Gastrocnemius medialis (tissue), 4 donors: ENCODE measurements around the gene IFFO2. TPM values are rescaled to one million over a fixed set of nuclear protein-coding genes. Genes with fewer than 3 reads are reported as not detected.

Experiments used
- ATAC-seq, 2 donors: fragments of 150-250 bp; one replicate each; pipeline ENCODE4 v1.9.1; 2016
- DNase-seq, 2 donors: peaks; one replicate each; pipeline ENCODE4 v3.0.0-alpha.2; 2019
- H3K27ac ChIP-seq, 4 donors: fragments of 200-600 bp; sonication (generic); 1 replicate in 1 of 4; 2 replicates in 3 of 4; pipeline ENCODE4 v1.5.1; 2016 to 2018; ENCODE audit warnings: mild to moderate bottlenecking in 2 of 4, moderate library complexity in 1 of 4
- H3K27me3 ChIP-seq, 3 donors: fragments of 200-600 bp; sonication (generic) in 2 of 3; 1 replicate in 1 of 3; 2 replicates in 2 of 3; pipeline versions ENCODE4 v1.5.1 to v1.6.0; 2016 to 2019; ENCODE audit warnings: mild to moderate bottlenecking in 1 of 3, moderate library complexity in 1 of 3
- H3K36me3 ChIP-seq, 2 donors: fragments of 200-600 bp; sonication (generic) in 1 of 2; one replicate each; pipeline ENCODE4 v1.5.1; 2017 to 2018
- H3K4me1 ChIP-seq, 2 donors: fragments of 200-600 bp; sonication (generic) in 1 of 2; one replicate each; pipeline ENCODE4 v1.5.1; 2016 to 2017; ENCODE audit warnings: mild to moderate bottlenecking in 2 of 2
- H3K4me3 ChIP-seq, 4 donors: fragments of 200-600 bp; sonication (generic) in 3 of 4; 1 replicate in 1 of 4; 2 replicates in 3 of 4; pipeline ENCODE4 v1.5.1; 2016 to 2019; ENCODE audit warnings: mild to moderate bottlenecking in 2 of 4
- H3K9me3 ChIP-seq, 3 donors: fragments of 200-600 bp; sonication (generic) in 2 of 3; 1 replicate in 1 of 3; 2 replicates in 2 of 3; pipeline ENCODE4 v1.5.1; 2016 to 2019
- POLR2A ChIP-seq, 2 donors: fragments of 450-650 bp; IDR thresholded peaks; one replicate each; pipeline ENCODE4 v1.6.1; 2017; ENCODE audit warnings: antibody characterized with exemption in 2 of 2, mild to moderate bottlenecking in 2 of 2, moderate library complexity in 2 of 2
- in situ Hi-C, 4 donors: fragments of 200-750 bp; cut with MboI; loops; one replicate each; pipeline versions ENCODE4 v1.15.0 to v1.8.0; 2017; ENCODE audit warnings: low sequenced_read_pairs in 4 of 4
- intact Hi-C: fragments of 100-400 bp; cut with DNase I; formaldehyde crosslinking; loops from one replicate; pipeline ENCODE4 v1.15.1; 2023; ENCODE audit warnings: low total_unique reads
- total RNA-seq, 4 donors: library from RNA; depleted of rRNA; stranded (reverse); fragments of >200 nt; gene quantifications; one replicate each; pipeline versions ENCODE4 v1.1.0 to v1.2.3, GENCODE V29; 2016
- TF ChIP-seq, protein P1 (sequence below), 5 experiments: fragments of 450-650 bp in 3 of 5; fragments of 200-600 bp in 2 of 5; sonication (generic) in 2 of 5; IDR thresholded peaks in 4 of 5; conservative IDR thresholded peaks in 1 of 5; 1 replicate in 4 of 5; 2 replicates in 1 of 5; pipeline ENCODE4 v1.5.1; 2016 to 2019; ENCODE audit warnings: antibody characterized with exemption in 5 of 5, mild to moderate bottlenecking in 3 of 5, moderate library complexity in 3 of 5

Gene IFFO2
- total RNA-seq, 4 donors from 2014 or later: 2.1 to 16.3 (median 5.7) TPM

DNA sequence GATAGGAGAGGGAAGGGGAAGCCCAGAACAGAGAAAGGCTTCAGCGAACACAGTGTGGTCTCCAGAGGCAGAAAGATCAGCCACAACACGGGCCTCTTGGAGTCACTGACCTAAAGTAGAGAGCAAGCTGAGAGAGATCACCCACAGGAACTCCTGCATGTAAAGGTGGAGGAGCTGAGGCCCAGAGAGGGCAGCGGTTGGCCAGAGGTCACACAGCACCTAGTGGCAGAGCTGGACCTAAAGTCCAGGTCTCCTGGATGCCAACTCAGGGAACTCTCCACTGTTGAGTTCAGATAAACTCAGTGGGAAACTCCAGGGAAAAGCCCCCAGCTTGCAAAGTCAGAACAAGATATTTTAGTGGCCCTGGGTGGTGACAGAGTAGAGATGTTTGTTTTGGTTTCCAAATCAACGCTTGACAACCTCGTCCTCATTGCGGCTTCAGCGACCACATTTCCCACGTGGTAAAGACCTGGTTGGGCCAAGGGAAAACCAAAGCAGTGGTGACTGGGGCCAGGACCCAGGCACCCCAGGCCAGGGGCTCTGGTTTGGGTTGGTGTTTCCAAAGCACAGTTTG lies 4.6 kb downstream of the IFFO2 start:
- Histone ChIP-seq H3K27ac (peak overlapping the region; percentile 77 to 84 (median 81)), H3K9me3 (no peaks in the 10 kb centered on the region), H3K4me1 (peaks cover 46 to 51% of the 10 kb centered on the region in 2 donors), H3K27me3 (no peaks in the 10 kb centered on the region), H3K4me3 (no peak overlapping the region), H3K36me3 (no peaks in the 10 kb centered on the region)
- in situ Hi-C loops: no loop called here
- intact Hi-C loops: loop anchor here (10.0 kb wide), 1 partner anchor 263 kb away; the partner anchor contains the start of gene UBR4
- ATAC-seq (no peak), DNase-seq (no peak)
- TF ChIP-seq, protein P1, sequence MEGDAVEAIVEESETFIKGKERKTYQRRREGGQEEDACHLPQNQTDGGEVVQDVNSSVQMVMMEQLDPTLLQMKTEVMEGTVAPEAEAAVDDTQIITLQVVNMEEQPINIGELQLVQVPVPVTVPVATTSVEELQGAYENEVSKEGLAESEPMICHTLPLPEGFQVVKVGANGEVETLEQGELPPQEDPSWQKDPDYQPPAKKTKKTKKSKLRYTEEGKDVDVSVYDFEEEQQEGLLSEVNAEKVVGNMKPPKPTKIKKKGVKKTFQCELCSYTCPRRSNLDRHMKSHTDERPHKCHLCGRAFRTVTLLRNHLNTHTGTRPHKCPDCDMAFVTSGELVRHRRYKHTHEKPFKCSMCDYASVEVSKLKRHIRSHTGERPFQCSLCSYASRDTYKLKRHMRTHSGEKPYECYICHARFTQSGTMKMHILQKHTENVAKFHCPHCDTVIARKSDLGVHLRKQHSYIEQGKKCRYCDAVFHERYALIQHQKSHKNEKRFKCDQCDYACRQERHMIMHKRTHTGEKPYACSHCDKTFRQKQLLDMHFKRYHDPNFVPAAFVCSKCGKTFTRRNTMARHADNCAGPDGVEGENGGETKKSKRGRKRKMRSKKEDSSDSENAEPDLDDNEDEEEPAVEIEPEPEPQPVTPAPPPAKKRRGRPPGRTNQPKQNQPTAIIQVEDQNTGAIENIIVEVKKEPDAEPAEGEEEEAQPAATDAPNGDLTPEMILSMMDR (IDR thresholded peaks at IDR 0.05 in 4 of 5, conservative IDR thresholded peaks at IDR 0.05 in 1 of 5): no peak
- TF ChIP-seq POLR2A (IDR thresholded peaks at IDR 0.05): no peak

DNA sequence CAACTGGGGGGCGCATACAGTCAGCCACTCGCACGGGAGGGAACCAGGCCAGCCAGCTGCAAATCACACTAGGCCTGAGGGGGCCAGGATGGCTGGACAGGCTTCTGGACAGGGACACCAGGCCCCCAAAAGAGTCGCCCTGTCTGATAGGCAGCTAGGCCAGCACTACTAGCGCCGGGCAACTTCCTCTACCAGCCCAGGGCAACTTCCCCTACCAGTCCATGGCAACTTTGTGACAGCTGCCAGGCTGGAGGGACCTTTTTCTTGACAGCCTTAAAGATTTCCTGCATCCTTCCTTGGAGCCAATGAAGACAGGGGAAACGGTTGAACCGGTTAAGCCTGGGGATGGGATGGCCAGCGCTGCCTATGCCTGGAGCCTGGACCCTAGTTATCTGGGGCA lies 5.1 kb downstream of the IFFO2 start:
- Histone ChIP-seq H3K4me3 (no peak overlapping the region), H3K27me3 (no peaks in the 10 kb centered on the region), H3K36me3 (no peaks in the 10 kb centered on the region), H3K4me1 (peaks cover 50 to 51% of the 10 kb centered on the region in 2 donors), H3K27ac (peak overlapping the region; percentile 77 to 84 (median 81)), H3K9me3 (no peaks in the 10 kb centered on the region)
- intact Hi-C loops: loop anchor here (10.0 kb wide), 1 partner anchor 263 kb away; the partner anchor contains the start of gene UBR4
- in situ Hi-C loops: no loop called here
- ATAC-seq: no peak
- no peak for TF ChIP-seq POLR2A (IDR thresholded peaks at IDR 0.05)
- TF ChIP-seq, protein P1 (IDR thresholded peaks at IDR 0.05 in 4 of 5, conservative IDR thresholded peaks at IDR 0.05 in 1 of 5): no peak
- DNase-seq: no peak

DNA sequence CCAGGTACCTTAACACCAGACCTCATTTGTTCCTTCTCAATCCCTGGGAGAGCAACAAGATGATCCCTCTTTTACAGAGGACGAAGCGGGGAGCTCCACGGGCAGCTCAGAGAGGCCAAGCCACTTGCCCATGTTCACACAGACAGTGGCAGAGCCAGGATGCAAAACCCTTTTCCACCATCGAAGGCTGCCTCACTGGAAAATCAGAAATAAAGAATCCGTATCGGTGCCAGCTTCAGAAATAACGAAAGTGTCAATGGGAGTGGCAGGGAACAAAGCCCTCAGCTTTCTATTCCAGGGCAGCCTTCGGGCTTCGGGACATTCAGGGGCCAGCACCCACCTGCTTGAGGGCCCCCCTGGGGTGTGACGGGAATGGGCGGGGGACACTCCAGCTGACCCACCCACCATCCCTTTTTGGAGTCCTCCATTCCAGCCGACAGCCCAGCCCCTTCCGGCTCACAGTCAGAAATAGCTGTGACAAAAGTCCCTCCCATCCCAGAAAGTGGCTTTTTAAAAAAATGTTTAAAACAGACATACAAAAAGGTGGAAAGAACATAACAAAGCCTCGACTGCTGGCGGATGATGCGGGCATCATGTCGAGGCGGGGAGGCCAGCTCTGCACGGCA lies 6.0 kb downstream of the IFFO2 start:
- peaks cover 52 to 57% of the 10 kb centered on the region in 2 donors for H3K4me1 ChIP-seq
- no peaks in the 10 kb centered on the region for H3K9me3 ChIP-seq
- DNase-seq (no peak), ATAC-seq (peak; percentile 2 to 18)
- intact Hi-C loops (loop anchor here (10.0 kb wide), 1 partner anchor 264 kb away; the partner anchor contains the start of gene UBR4), in situ Hi-C loops (no loop called here)
- H3K27me3 ChIP-seq: no peaks in the 10 kb centered on the region
- H3K27ac ChIP-seq: peak overlapping the region; percentile 77 to 84 (median 81)
- TF ChIP-seq, protein P1 (IDR thresholded peaks at IDR 0.05 in 4 of 5, conservative IDR thresholded peaks at IDR 0.05 in 1 of 5): no peak
- peak; percentile 52 to 59 for TF ChIP-seq POLR2A (IDR thresholded peaks at IDR 0.05)
- H3K36me3 ChIP-seq: no peaks in the 10 kb centered on the region
- H3K4me3 ChIP-seq: peak overlapping the region; percentile 37 to 44 (median 38)

DNA sequence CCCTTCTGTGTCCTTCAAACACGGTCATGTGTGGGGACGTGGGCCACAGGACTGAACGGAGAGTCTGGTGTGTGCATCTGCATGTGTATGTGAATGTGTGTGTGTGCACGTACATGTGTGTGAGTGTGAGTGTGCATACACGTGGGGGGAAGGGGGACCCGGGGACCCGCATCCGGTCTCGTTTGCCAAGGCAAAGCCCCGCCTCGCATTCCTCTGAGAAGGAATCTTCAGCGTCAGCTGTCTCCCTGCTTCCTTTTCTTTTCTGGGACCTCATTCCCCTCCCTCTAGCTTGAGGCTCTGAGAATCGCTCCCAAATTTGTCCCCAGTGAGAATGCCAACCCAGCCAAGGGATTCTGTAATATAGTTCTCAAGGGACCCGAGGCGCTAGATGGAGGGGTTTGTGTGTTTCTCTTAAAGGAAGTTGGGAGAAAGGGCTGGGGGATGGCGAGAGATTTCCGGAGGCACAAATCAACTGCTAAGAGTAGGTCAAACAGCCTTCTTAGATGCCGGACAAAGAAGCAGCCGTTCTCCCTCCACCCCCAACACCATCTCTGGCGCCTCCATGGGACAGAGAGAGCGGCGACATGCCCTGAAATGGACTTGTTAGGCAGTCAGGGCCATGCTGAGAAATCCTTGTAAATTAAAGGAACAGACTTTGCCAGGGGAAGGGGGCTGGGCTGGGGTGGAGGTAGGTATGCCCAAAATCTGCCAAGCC lies 6.6 kb downstream of the IFFO2 start:
- Histone ChIP-seq H3K4me1 (peaks cover 52 to 60% of the 10 kb centered on the region in 2 donors), H3K36me3 (no peaks in the 10 kb centered on the region), H3K27me3 (no peaks in the 10 kb centered on the region), H3K27ac (peak overlapping the region; percentile 77 to 84 (median 81)), H3K9me3 (no peaks in the 10 kb centered on the region), H3K4me3 (peak overlapping the region; percentile 37 to 44 (median 38))
- TF ChIP-seq, protein P1 (IDR thresholded peaks at IDR 0.05 in 4 of 5, conservative IDR thresholded peaks at IDR 0.05 in 1 of 5): peak in 3 of 5 experiments; percentile 16 to 24 (median 18)
- TF ChIP-seq POLR2A (IDR thresholded peaks at IDR 0.05): no peak
- ATAC-seq (peak; percentile 42 to 45), DNase-seq (no peak)
- in situ Hi-C loops: no loop called here
- intact Hi-C loops: loop anchor here (10.0 kb wide), 1 partner anchor 265 kb away; the partner anchor contains the start of gene UBR4
